Mammary epithelial cell (primary cell): ENCODE measurements around the gene APH1B.

Experiments
- CTCF ChIP-seq, 2 donors: IDR thresholded peaks in 1 of 2; conservative IDR thresholded peaks in 1 of 2; 2 replicates each; pipeline ENCODE4 v1.5.1; 2011 to 2012; ENCODE audit warnings: inconsistent platforms in 2 of 2, low read length in 2 of 2, mild to moderate bottlenecking in 2 of 2, control low read depth in 1 of 2, low read depth in 1 of 2; ENCODE audit not compliant: insufficient read depth in 1 of 2; ENCODE audit errors: extremely low read depth in 1 of 2
- EZH2 ChIP-seq: IDR thresholded peaks from 2 replicates; pipeline ENCODE4 v1.6.1; 2012; ENCODE audit warnings: low read length, inconsistent platforms, borderline replicate concordance

GRCh38 chr15:63354821-63355650 lies 77.6 kb downstream of the APH1B start:
- TF ChIP-seq CTCF (conservative IDR thresholded peaks at IDR 0.05 in 1 of 2, IDR thresholded peaks at IDR 0.05 in 1 of 2; ENCODE audit: extremely low read depth in 1 of 2, insufficient read depth in 1 of 2, low read depth in 1 of 2, low read length in 2 of 2) (no peak), EZH2 (no peak)
